HL-60 (cell line): ENCODE measurements around the gene FARSB.

Experiments
- CTCF ChIP-seq: IDR thresholded peaks from one replicate; pipeline ENCODE4 v1.5.1; 2011; ENCODE audit warnings: low read length, control low read depth, inconsistent platforms; ENCODE audit not compliant: insufficient read depth
- POLR2AphosphoS5 ChIP-seq: IDR thresholded peaks from 2 replicates; pipeline ENCODE4 v1.6.1; 2012; ENCODE audit warnings: low read depth
- REST ChIP-seq: IDR thresholded peaks from 2 replicates; pipeline ENCODE4 v1.6.1; 2012; ENCODE audit warnings: low read depth; ENCODE audit not compliant: insufficient replicate concordance
- SPI1 ChIP-seq: IDR thresholded peaks from 2 replicates; pipeline ENCODE4 v1.6.1; 2012; ENCODE audit warnings: low read depth, mild to moderate bottlenecking, borderline replicate concordance

- TF ChIP-seq CTCF (no peak), REST (no peak), POLR2AphosphoS5 (no peak), SPI1 (no peak)
Measured at GRCh38 chr2:222652491-222653255, 3.2 kb downstream of the FARSB start.
